HCT116 (cell line): ENCODE data around the gene RUNX1.

ENCODE experiments used
- CBX3 ChIP-seq: IDR thresholded peaks from 2 replicates; pipeline ENCODE4 v1.6.1; 2012; ENCODE audit warnings: low read depth
- CEBPB ChIP-seq: IDR thresholded peaks from 2 replicates; pipeline ENCODE4 v1.6.1; 2012; ENCODE audit warnings: low read depth
- CTCF ChIP-seq, 3 experiments: fragments of 200-600 bp in 1 of 3; sonication (generic) in 1 of 3; IDR thresholded peaks in 2 of 3; conservative IDR thresholded peaks in 1 of 3; 2 replicates each; pipeline ENCODE4 v1.5.1; 2012 to 2017; ENCODE audit warnings: low read depth in 2 of 3, low read length in 2 of 3, antibody characterized with exemption in 1 of 3, borderline replicate concordance in 1 of 3, control low read depth in 1 of 3, mild to moderate bottlenecking in 1 of 3, mixed read lengths in 1 of 3, mixed run types in 1 of 3, moderate library complexity in 1 of 3; ENCODE audit not compliant: insufficient read depth in 1 of 3
- ELF1 ChIP-seq: IDR thresholded peaks from 2 replicates; pipeline ENCODE4 v1.6.1; 2012; ENCODE audit warnings: low read depth, borderline replicate concordance
- EZH2 ChIP-seq: fragments of 200-600 bp; sonication (generic); IDR thresholded peaks from 2 replicates; pipeline ENCODE4 v1.6.1; 2017; ENCODE audit warnings: antibody characterized with exemption, mixed run types
- MAX ChIP-seq: IDR thresholded peaks from 2 replicates; pipeline ENCODE4 v1.6.1; 2012
- POLR2A ChIP-seq: IDR thresholded peaks from 2 replicates; pipeline ENCODE4 v1.7.0; 2011; ENCODE audit warnings: borderline replicate concordance; ENCODE audit not compliant: insufficient read depth, insufficient read length; ENCODE audit errors: extremely low read depth
- POLR2AphosphoS5 ChIP-seq: IDR thresholded peaks from 2 replicates; pipeline ENCODE4 v1.6.1; 2011; ENCODE audit warnings: mild to moderate bottlenecking, low read depth, low read length, moderate library complexity
- RAD21 ChIP-seq: IDR thresholded peaks from 2 replicates; pipeline ENCODE4 v1.6.1; 2012; ENCODE audit warnings: low read depth, mild to moderate bottlenecking
- REST ChIP-seq: IDR thresholded peaks from 2 replicates; pipeline ENCODE4 v1.6.1; 2012; ENCODE audit warnings: low read depth
- ZFX ChIP-seq: fragments of 450-650 bp; IDR thresholded peaks from 2 replicates; pipeline ENCODE4 v1.6.1; 2017
- ZNF274 ChIP-seq: fragments of 200-500 bp; sonication (Bioruptor generic); IDR thresholded peaks from 2 replicates; pipeline ENCODE4 v1.6.1; 2014; ENCODE audit warnings: mild to moderate bottlenecking, low read depth, low read length, inconsistent platforms

GRCh38 chr21:34887725-34888568 is 161.2 kb downstream of the RUNX1 start:
- TF ChIP-seq CTCF (IDR thresholded peaks at IDR 0.05 in 2 of 3, conservative IDR thresholded peaks at IDR 0.05 in 1 of 3; ENCODE audit: borderline replicate concordance in 1 of 3, insufficient read depth in 1 of 3, low read depth in 2 of 3, low read length in 2 of 3), result no peak
- TF ChIP-seq ZFX, result no peak
- TF ChIP-seq POLR2A, result no peak
- no peak for TF ChIP-seq RAD21
- TF ChIP-seq CEBPB, result no peak
- no peak for TF ChIP-seq POLR2AphosphoS5
- no peak for TF ChIP-seq ZNF274
- TF ChIP-seq CBX3, result no peak
- TF ChIP-seq EZH2, result no peak
- TF ChIP-seq MAX, result no peak
- TF ChIP-seq REST, result no peak
- no peak for TF ChIP-seq ELF1
